HepG2 (cell line): ENCODE results near the gene GOLGA8K. TPM values are rescaled to one million over a fixed set of nuclear protein-coding genes. Genes with fewer than 3 reads are reported as not detected.
"Not testable (repeated sequence)": the region's sequence is repeated elsewhere in the genome, so short reads cannot be mapped to it uniquely, and the experiment has no call there.

Experiments used
- ATAC-seq: fragments of 200-7000 bp; cut with Tn5 transposase; 3 replicates; pipeline ENCODE4 v1.9.1; 2020; ENCODE audit warnings: mild to moderate bottlenecking, moderate library complexity
- BruUV-seq: library from RNA; stranded (reverse); fragments of 400-500 nt; replicated peaks from 2 replicates; lab custom pipeline; 2021; lab: Mats Ljungman, UMichigan
- CTCF ChIA-PET: fragments of 300-600 bp; formaldehyde crosslinking; extraction: SDS; loops from one replicate; lab custom pipeline; 2021; ENCODE audit warnings: low total read pairs, inconsistent platforms, low intra/inter-chr PET ratio; lab: Yijun Ruan, JAX
- POLR2A ChIA-PET: fragments of 350-600 bp; sonication (Branson Sonifier 250); formaldehyde crosslinking; loops from one replicate; lab custom pipeline; 2020; ENCODE audit warnings: antibody characterized with exemption, inconsistent platforms; lab: Yijun Ruan, JAX
- DNase-seq: peaks from one replicate; pipeline ENCODE4 v3.0.0-alpha.2; 2015; ENCODE audit warnings: low spot score
- FAIRE-seq: peaks from 3 replicates; lab custom pipeline; 2011; peaks lifted over from hg19 to GRCh38; lab: Jason Lieb, UNC
- H2AFZ ChIP-seq: one replicate; pipeline ENCODE4 v1.6.1; 2011; ENCODE audit warnings: low read length, inconsistent platforms
- H3K27ac ChIP-seq: fragments of 300-600 bp; 3 replicates; pipeline ENCODE4 v1.8.0; 2011; ENCODE audit warnings: mixed run types, mild to moderate bottlenecking, mixed read lengths, low read length, inconsistent platforms; ENCODE audit not compliant: insufficient read depth; ENCODE audit errors: extremely low read length
- H3K27me3 ChIP-seq, 2 experiments: fragments of 200-600 bp in 1 of 2; 2 replicates in 1 of 2; 3 replicates in 1 of 2; pipeline versions ENCODE4 v1.6.0 to v1.8.0; 2011; ENCODE audit warnings: low read length in 2 of 2, mild to moderate bottlenecking in 2 of 2, moderate library complexity in 2 of 2, inconsistent platforms in 1 of 2; ENCODE audit not compliant: insufficient read depth in 2 of 2, control insufficient read depth in 1 of 2
- H3K36me3 ChIP-seq, 2 experiments: fragments of 200-600 bp in 1 of 2; replicated peaks in 1 of 2; 2 replicates in 1 of 2; 3 replicates in 1 of 2; pipeline versions ENCODE4 v1.5.1 to v1.8.0; 2011; ENCODE audit warnings: low read length in 2 of 2, inconsistent platforms in 1 of 2; ENCODE audit not compliant: insufficient read depth in 2 of 2, control insufficient read depth in 1 of 2
- H3K4me1 ChIP-seq: 2 replicates; pipeline ENCODE4 v1.5.1; 2012; ENCODE audit warnings: low read length, inconsistent platforms; ENCODE audit not compliant: insufficient read depth
- H3K4me2 ChIP-seq: 2 replicates; pipeline ENCODE4 v1.6.0; 2011; ENCODE audit warnings: low read depth, low read length, inconsistent platforms
- H3K4me3 ChIP-seq, 3 experiments: fragments of 200-600 bp in 1 of 3; sonication (generic), shearing (Covaris generic) in 1 of 3; replicated peaks in 1 of 3; 2 replicates each; pipeline ENCODE4 v1.5.1; 2011 to 2016; ENCODE audit warnings: low read length in 3 of 3, inconsistent platforms in 2 of 3, low read depth in 2 of 3, mild to moderate bottlenecking in 2 of 3, control low read depth in 1 of 3, mixed read lengths in 1 of 3; ENCODE audit not compliant: insufficient read depth in 1 of 3
- H3K79me2 ChIP-seq: one replicate; pipeline ENCODE4 v1.6.1; 2011; ENCODE audit warnings: low read length, inconsistent platforms; ENCODE audit not compliant: insufficient read depth
- H3K9ac ChIP-seq: 2 replicates; pipeline ENCODE4 v1.6.0; 2011; ENCODE audit warnings: mild to moderate bottlenecking, low read depth, low read length, inconsistent platforms; ENCODE audit not compliant: insufficient read depth
- H3K9me3 ChIP-seq: 2 replicates; pipeline ENCODE4 v1.5.1; 2012; ENCODE audit warnings: mild to moderate bottlenecking, low read length
- H4K20me1 ChIP-seq: 2 replicates; pipeline ENCODE4 v1.6.0; 2011; ENCODE audit warnings: inconsistent platforms, mild to moderate bottlenecking, low read length, moderate library complexity; ENCODE audit not compliant: insufficient read depth
- WGBS: methylation state at CpG from one replicate; pipeline ENCODE4 v1.1.6; 2017; ENCODE audit warnings: low lambda C conversion rate; 5-methylcytosine and 5-hydroxymethylcytosine counted together
- in situ Hi-C: cut with HindIII; loops from 2 replicates; pipeline ENCODE4 v1.10.0; 2017; ENCODE audit warnings: low pct_unique_long_range_greater_than_20kb; ENCODE audit not compliant: extremely low pct_ligation_motif_present
- intact Hi-C: fragments of 100-400 bp; cut with micrococcal nuclease; formaldehyde crosslinking; loops from one replicate; pipeline ENCODE4 v1.10.0; 2022; ENCODE audit not compliant: unreplicated experiment
- polyA plus RNA-seq, 8 experiments: library from polyadenylated mRNA; depleted of rRNA in 3 of 8; stranded (reverse) in 7 of 8; unstranded in 1 of 8; fragments of >200 nt; fragmentation: Illumina TruSeq in 4 of 8; extraction: Trizol in 4 of 8; gene quantifications; 2 replicates each; pipeline versions ENCODE4 v1.2.1 to v1.2.3, GENCODE V29; 2011 to 2016; ENCODE audit warnings: low read depth in 4 of 8, missing spikeins in 1 of 8, mixed read lengths in 1 of 8; ENCODE audit not compliant: insufficient read depth in 1 of 8
- total RNA-seq, 5 experiments: library from RNA; depleted of rRNA; stranded (reverse); fragments of >200 nt; fragmentation: Illumina TruSeq; extraction: Trizol; gene quantifications; 2 replicates each; pipeline ENCODE4 v1.2.3, GENCODE V29; 2016; ENCODE audit warnings: low read depth in 1 of 5

Gene GOLGA8K
- total and polyA plus RNA-seq, 2 of the 13 experiments (the other 11 are each of a cell fraction or from before 2014, with no cell fraction given) = 0.08 TPM; not detected in 1

GRCh38 chr15:32350563-32351220, 52.4 kb downstream of the GOLGA8K start:
- H3K4me2 ChIP-seq, H3K9ac ChIP-seq, H3K4me1 ChIP-seq, DNase-seq, H3K27ac ChIP-seq, in situ Hi-C loops, H3K27me3 ChIP-seq, BruUV-seq, H3K4me3 ChIP-seq, intact Hi-C loops, H3K36me3 ChIP-seq, POLR2A ChIA-PET, H3K79me2 ChIP-seq, H2AFZ ChIP-seq, ATAC-seq, CTCF ChIA-PET, H4K20me1 ChIP-seq, H3K9me3 ChIP-seq, FAIRE-seq: not testable (repeated sequence)
- 5% methylated on average over 2 of the region's 4 CpGs for WGBS

- no CpG with 5 or more reads among the region's 31 CpGs for WGBS
- H3K9ac ChIP-seq, H3K9me3 ChIP-seq, H3K4me1 ChIP-seq, H3K79me2 ChIP-seq, H3K36me3 ChIP-seq, H3K4me3 ChIP-seq, DNase-seq, POLR2A ChIA-PET, H2AFZ ChIP-seq, in situ Hi-C loops, BruUV-seq, H3K27me3 ChIP-seq, H3K27ac ChIP-seq, CTCF ChIA-PET, ATAC-seq, H3K4me2 ChIP-seq, FAIRE-seq, intact Hi-C loops, H4K20me1 ChIP-seq: not testable (repeated sequence)
Measured at GRCh38 chr15:32347037-32347436, 56.1 kb downstream of the GOLGA8K start.

DNA sequence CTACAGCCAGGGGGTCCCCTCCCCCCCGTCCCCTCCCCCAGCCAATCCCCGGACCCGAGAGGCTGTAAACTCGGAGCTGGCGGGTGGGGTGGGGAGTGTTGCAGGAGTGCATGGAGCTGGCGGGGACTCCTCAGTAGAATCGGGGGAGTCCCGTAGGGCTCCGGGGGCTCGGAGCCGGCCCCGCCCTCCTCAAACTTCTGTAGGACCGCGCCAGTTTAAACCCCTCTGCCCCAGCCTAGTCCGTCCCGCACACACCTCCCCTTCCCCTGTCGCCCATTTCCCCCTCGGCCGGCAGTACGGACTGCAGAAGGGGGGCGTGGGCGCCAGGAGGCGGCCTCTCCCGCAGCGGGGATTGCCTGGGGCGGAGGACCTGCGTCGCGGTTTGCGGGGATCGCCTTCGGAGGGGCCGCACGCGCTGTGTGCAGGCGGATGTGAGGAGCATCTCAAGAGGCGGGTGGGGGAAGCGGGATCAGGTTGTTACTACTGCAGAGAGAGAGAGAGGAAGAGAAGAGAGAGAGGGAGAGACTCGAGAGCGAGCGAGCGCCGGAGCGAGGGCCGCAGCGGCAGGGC, 57.0 kb downstream of the GOLGA8K start:
- ATAC-seq = peak; percentile 4; the same call in 1 of the 3 replicates
- FAIRE-seq, H3K4me2 ChIP-seq, POLR2A ChIA-PET, H3K27ac ChIP-seq, H4K20me1 ChIP-seq, H3K79me2 ChIP-seq, in situ Hi-C loops, BruUV-seq, CTCF ChIA-PET, H3K27me3 ChIP-seq, H3K4me1 ChIP-seq, H3K9me3 ChIP-seq, H3K9ac ChIP-seq, intact Hi-C loops, H3K36me3 ChIP-seq, H2AFZ ChIP-seq, H3K4me3 ChIP-seq, DNase-seq: not testable (repeated sequence)
- WGBS = 2% methylated on average over 8 of the region's 46 CpGs

DNA sequence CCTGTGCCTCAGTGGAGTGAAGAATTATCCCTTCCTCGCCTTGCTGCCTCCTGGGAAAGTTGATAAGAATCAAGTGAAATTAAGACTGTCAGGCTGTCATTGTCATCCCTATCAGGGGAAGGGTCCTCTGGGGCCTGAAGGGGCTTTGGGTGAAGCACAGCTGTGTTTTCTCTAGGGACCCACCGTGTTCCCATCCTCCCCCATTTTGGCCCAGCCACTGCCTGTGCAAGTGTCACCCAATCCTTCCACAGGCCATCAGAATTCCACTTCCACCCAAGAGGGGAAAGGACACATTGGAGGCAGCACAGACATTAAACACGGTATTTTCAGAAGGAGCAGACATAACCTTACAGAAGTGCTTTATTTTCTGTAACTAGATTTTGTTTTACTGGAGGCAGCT, 59.2 kb downstream of the GOLGA8K start:
- H3K79me2 ChIP-seq, H3K4me3 ChIP-seq, H3K9me3 ChIP-seq, BruUV-seq, H3K9ac ChIP-seq, ATAC-seq, CTCF ChIA-PET, H3K4me1 ChIP-seq, H3K27ac ChIP-seq, H3K27me3 ChIP-seq, H2AFZ ChIP-seq, in situ Hi-C loops, H4K20me1 ChIP-seq, H3K36me3 ChIP-seq, H3K4me2 ChIP-seq, POLR2A ChIA-PET, DNase-seq, FAIRE-seq, intact Hi-C loops: not testable (repeated sequence)
- 20% methylated on average over 1 of the region's 3 CpGs for WGBS
